ENCODE measurements around the gene PLD1.
"Not testable (repeated sequence)": the region's sequence is repeated elsewhere in the genome, so short reads cannot be mapped to it uniquely, and the experiment has no call there.

PLD1 gene

GRCh38 chr3:171615686-171616085 is 194.6 kb downstream of the PLD1 start:
- no peak for DNase-seq (ENCODE audit: low spot score)

DNA sequence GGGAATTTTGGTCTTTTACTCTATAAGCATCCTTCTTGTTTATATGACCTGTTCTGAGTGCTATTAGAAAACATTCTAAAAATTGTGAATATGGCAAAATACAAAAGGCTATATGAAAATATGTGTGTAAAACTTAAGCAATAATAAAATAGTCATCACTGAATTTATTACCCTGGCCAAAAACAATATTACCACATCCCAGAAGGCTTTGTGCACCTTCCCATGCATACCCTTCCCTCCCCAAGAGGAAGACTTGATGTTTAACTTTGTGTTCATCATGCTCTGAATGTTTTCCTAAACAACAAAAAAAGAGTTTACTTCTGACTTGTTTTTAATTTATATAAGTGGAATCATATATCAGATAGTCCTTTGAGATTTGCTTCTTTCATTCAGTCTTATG is 195.0 kb downstream of the PLD1 start:
- no peak for DNase-seq (ENCODE audit: low spot score)

DNA sequence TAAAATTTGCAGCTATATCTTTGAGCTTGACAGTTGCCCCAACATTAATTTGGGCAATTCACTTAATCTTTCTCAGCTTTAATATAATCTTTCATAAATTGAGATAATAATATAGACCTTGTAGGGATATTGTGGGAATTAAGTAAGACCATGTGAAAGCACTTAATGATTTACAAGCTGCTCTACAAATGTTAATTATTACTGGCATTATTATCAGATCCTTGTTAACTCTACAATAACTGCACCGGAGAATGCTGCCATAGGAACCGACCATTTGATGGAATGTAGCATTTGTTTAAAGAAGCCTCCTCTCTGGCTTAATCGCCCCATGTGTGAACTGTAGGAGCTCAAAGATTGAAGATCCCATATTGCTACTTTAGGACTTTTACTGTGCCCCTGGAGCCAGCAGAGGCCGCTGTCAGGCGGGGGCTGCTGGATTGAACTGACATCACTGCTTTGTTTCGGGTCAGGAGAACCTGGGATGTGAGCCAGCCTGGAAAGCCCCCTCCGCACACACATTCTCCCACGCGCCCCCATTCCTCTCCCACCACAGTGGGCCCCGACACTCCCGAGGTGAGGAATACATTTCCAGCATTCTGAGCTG is 195.9 kb downstream of the PLD1 start:
- no peak for DNase-seq (ENCODE audit: low spot score)

GRCh38 chr3:171607452-171607851 is 202.8 kb downstream of the PLD1 start:
- no peak for DNase-seq (ENCODE audit: low spot score)

DNA sequence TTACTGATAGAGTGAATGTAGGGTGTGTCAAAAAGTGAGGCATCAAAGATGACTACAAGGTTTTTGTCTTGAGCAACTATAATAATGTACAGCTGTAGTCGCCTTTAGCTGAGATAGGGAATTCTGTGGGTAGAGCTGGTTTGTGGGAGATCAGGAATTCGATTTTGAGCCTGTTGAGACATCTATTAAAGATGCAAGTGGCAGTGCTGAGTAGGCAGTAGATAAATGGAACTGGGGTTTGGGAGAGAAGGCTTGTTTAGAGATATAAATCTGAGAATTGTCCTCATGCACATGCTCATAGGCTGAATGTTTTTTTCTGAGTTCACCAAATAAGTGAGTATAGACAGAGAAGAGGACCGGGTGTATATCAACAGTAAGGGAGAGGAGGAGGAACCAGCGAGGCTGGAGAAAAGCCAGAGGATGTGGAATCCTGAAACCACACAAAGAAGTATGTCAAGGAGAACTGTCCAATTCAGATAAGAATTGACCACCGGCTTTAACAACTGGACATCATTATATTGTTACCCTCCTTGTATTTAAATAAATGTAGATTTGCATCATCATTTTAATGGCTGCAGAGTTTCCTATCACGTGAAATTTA is 204.0 kb downstream of the PLD1 start:
- no peak for DNase-seq (ENCODE audit: low spot score)

- DNase-seq (ENCODE audit: low spot score): no peak
Measured at GRCh38 chr3:171604370-171604769, 205.9 kb downstream of the PLD1 start.

GRCh38 chr3:171602072-171602471 is 208.2 kb downstream of the PLD1 start:
- DNase-seq (ENCODE audit: low spot score): no peak

DNA sequence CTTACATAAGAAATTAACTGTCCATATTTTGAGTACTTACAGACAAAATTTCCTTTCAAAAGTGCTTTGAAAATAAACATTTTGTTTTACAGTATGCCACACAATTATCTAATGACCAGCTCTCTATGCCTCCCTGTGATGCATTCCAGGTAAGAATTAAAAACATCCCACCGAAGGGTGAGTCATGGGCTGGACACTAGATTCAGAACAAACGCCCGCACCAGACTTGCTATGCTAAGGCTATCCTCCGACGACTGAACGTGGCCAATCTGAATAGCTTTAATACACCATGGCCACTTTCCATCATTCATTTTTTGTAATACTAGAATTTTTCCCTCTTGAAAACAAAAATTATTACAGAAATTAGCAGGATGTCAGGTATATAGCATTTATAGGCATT is 210.3 kb downstream of the PLD1 start:
- no peak for DNase-seq (ENCODE audit: low spot score)

DNA sequence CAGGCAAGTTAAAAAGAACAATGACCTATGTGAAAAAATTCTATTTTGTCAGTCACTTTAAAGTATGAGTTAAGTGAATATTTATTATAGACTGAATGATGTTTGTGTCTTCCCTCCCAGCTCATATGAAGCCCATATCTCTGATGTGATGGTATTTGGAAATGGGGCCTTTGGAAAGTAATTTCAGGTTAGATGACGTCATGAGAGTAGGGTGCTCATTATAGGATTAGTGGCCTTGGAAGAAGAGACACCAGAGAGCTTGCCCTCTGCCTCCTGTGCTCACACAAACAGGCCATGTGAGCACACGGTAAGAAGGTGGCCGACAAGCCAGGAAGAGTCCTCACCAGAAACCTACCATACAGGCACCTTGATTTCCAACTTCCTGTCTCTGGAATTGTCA is 211.3 kb downstream of the PLD1 start:
- no peak for DNase-seq (ENCODE audit: low spot score)

DNA sequence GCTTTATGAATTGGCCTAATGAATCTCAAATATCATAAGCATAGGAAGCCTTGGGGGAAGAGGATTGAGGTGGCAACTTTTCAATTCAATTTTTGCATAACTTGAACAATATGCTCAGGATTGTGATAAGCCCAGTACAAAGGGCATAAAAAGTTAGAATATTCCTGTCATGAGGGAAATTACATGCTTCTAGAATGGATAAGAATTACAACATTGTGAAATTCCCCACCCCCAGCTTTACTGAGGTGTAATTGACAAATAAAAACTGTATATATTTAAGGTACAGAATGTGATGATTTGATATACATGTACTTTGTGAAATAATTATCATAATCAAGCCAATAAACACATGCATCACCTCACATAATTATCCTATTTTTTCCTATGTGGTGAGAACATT is 217.5 kb downstream of the PLD1 start:
- no peak for DNase-seq (ENCODE audit: low spot score)

- no peak for DNase-seq (ENCODE audit: low spot score)
Measured at GRCh38 chr3:171591070-171591469, 219.2 kb downstream of the PLD1 start.

DNA sequence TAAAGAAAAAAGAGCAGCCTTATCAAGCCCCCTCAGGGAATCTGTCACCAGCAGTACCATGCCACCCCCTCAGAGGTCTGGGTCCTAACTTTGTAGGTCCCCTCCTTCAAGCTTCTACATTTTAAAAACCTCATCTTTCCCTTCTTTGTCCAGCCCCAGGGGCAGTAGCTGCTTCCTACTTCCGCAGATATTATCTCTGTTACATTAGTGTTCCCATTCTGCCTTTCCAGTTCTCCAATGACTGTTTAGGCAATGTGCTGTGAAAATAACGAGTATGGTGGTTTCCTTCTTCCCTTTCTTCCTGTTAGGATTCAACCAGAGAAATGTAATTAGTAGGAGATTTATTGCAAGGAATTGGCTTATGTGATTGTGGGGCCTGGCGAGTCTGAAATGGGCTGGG is 224.0 kb downstream of the PLD1 start:
- DNase-seq (ENCODE audit: low spot score): no peak

GRCh38 chr3:171585039-171585438 is 225.2 kb downstream of the PLD1 start:
- peak; percentile 36 for DNase-seq (ENCODE audit: low spot score)

GRCh38 chr3:171584100-171584499 is 226.2 kb downstream of the PLD1 start:
- DNase-seq (ENCODE audit: low spot score): no peak

- no peak for DNase-seq (ENCODE audit: low spot score)
Measured at GRCh38 chr3:171574556-171575240, 235.6 kb downstream of the PLD1 start.

GRCh38 chr3:171569571-171570132 is 240.6 kb downstream of the PLD1 start:
- no peak for DNase-seq (ENCODE audit: low spot score)

DNA sequence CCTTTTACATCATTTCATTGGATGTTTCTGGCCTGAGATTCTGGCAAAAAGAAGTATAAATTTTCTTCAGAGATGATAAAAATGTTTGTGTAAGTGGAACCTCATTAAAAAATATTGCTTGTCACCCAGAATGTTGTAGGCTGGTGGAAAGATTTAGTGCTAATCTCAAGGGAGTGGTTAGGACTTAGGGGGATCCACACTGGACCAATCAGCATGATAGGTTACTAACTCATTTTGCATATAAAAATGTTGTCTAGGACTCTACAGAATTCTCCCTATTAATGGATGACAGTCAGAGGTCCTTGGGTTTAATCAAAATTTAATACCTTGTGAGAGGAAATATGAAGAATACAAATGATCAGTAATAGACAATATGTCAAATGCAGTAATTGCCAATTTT is 241.5 kb downstream of the PLD1 start:
- DNase-seq (ENCODE audit: low spot score): no peak

DNA sequence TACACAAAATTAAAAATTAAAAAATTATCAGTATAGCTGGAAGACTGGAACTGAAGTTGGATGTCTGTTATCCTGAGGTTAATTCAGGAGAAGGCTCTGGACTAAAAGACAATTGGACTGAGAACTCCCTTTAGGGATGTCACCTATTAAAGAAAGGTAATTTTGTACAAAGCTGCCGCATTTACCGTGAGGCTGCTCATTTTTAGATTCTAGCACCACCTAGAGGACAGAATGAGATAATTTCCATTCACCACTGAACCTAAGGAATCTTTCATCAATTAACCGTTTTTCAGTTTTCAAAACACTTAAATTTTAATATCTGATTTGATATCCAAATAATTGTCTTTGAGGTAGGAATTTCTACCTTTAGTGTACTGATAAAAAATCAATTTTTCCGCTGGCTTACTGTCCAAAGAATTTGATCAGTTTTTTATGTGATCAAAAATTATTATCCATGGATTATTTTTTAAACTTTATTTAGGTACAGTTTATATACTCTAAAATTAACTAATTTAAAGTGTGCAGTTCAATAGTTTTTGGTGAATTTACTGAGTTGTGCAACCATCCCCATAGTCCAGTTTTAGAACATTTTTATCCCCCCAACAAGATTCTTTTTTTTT is 243.4 kb downstream of the PLD1 start:
- DNase-seq (ENCODE audit: low spot score): peak; percentile 53

DNA sequence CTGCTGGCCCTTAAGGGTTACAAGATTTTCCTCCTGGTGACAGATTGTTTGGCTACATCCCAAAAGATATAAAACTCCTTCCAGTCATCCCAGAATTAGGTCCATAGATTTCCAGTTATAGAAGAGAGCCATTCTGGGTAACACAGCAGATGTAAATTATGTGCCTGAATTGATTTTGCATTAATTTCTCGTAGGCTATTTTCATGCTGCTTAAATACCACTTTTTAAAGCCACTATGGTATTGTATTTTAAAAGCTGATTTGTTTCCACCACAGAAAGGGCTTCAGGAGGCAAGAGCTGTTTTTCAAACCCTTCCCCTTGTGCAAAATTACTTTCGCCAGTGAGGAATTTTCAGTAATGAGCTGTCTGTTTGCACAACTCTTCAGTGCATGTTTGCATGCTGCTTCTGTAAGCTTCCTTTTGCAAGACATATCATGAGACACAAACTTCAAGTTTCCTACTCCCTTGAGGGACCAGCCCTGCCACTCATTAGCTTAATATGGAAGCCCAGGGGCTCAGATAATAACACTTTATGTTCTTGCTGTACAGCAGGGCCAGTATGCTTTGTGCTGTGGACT is 244.7 kb downstream of the PLD1 start:
- no peak for DNase-seq (ENCODE audit: low spot score)

- no peak for DNase-seq (ENCODE audit: low spot score)
Measured at GRCh38 chr3:171564748-171565480, 245.4 kb downstream of the PLD1 start.

GRCh38 chr3:171563298-171563697 is 247.0 kb downstream of the PLD1 start:
- no peak for DNase-seq (ENCODE audit: low spot score)

GRCh38 chr3:171562459-171562858 is 247.8 kb downstream of the PLD1 start:
- not testable (repeated sequence) for DNase-seq (ENCODE audit: low spot score)

All from SW480 (cell line).